SU-DHL-6 (cell line): ENCODE measurements around the gene NCAPD3.
A peak's percentile ranks its signal among the peaks of the same experiment; 100 is the strongest.
"Not testable (repeated sequence)": the region's sequence is repeated elsewhere in the genome, so short reads cannot be mapped to it uniquely, and the experiment has no call there.

Source experiments
- H2AFZ ChIP-seq: fragments of 200-600 bp; sonication (generic); 2 replicates; pipeline ENCODE4 v1.6.1; 2014; ENCODE audit warnings: low read depth, mild to moderate bottlenecking, moderate library complexity, mixed read lengths, antibody characterized with exemption, low read length; ENCODE audit not compliant: severe bottlenecking
- H3F3A ChIP-seq: fragments of 200-600 bp; shearing (Covaris generic); 2 replicates; pipeline ENCODE4 v1.6.0; 2016; ENCODE audit warnings: antibody characterized with exemption, mild to moderate bottlenecking; ENCODE audit not compliant: insufficient read depth
- H3K27ac ChIP-seq: fragments of 200-600 bp; sonication (generic); 2 replicates; pipeline ENCODE4 v1.5.1; 2016; ENCODE audit warnings: low read depth, mild to moderate bottlenecking, low read length, moderate library complexity, mixed read lengths
- H3K27me3 ChIP-seq: fragments of 200-600 bp; sonication (generic), shearing (Covaris generic); 2 replicates; pipeline ENCODE4 v1.6.0; 2014; ENCODE audit warnings: mild to moderate bottlenecking, low read length
- H3K36me3 ChIP-seq: fragments of 200-600 bp; sonication (generic); 2 replicates; pipeline ENCODE4 v1.6.1; 2014; ENCODE audit warnings: mild to moderate bottlenecking, low read length, mixed read lengths
- H3K4me2 ChIP-seq: fragments of 300-600, 200-600 bp; shearing (Covaris generic), sonication (generic); 2 replicates; pipeline ENCODE4 v1.6.0; 2014; ENCODE audit warnings: low read length, low read depth, mild to moderate bottlenecking; ENCODE audit not compliant: poor library complexity, severe bottlenecking
- H3K4me3 ChIP-seq: fragments of 200-600 bp; sonication (generic); 2 replicates; pipeline ENCODE4 v1.5.1; 2014; ENCODE audit warnings: antibody characterized with exemption, low read length, mild to moderate bottlenecking, mixed read lengths; ENCODE audit not compliant: insufficient read depth, poor library complexity, severe bottlenecking
- H3K79me2 ChIP-seq: fragments of 200-600 bp; sonication (generic); 2 replicates; pipeline ENCODE4 v1.6.1; 2014; ENCODE audit warnings: mild to moderate bottlenecking, low read length, moderate library complexity; ENCODE audit not compliant: insufficient read depth
- H3K9ac ChIP-seq: fragments of 200-600 bp; sonication (generic); 2 replicates; pipeline ENCODE4 v1.7.0; 2014; ENCODE audit warnings: mild to moderate bottlenecking, low read length
- H3K9me2 ChIP-seq: fragments of 200-600 bp; sonication (generic); replicated peaks from 2 replicates; pipeline ENCODE4 v1.6.1; 2014; ENCODE audit warnings: low read length; ENCODE audit not compliant: insufficient read depth
- H3K9me3 ChIP-seq: fragments of 200-600 bp; sonication (generic); 2 replicates; pipeline ENCODE4 v1.6.1; 2014; ENCODE audit warnings: low read length, mixed read lengths; ENCODE audit not compliant: insufficient read depth
- H4K20me1 ChIP-seq: fragments of 200-600 bp; sonication (generic); 2 replicates; pipeline ENCODE4 v1.6.1; 2014; ENCODE audit warnings: low read depth, mild to moderate bottlenecking, antibody characterized with exemption, low read length, moderate library complexity, mixed read lengths
- CTCF ChIP-seq: fragments of 200-600 bp; sonication (generic); IDR thresholded peaks from one replicate; pipeline ENCODE4 v1.5.1; 2017; ENCODE audit warnings: antibody characterized with exemption, mild to moderate bottlenecking, low read length, moderate library complexity; ENCODE audit not compliant: insufficient read depth, poor library complexity, severe bottlenecking
- EZH2phosphoT487 ChIP-seq: fragments of 200-600 bp; sonication (generic), shearing (Covaris generic); conservative IDR thresholded peaks from 2 replicates; pipeline ENCODE4 v1.6.1; 2018; ENCODE audit warnings: mild to moderate bottlenecking, antibody characterized with exemption, low read length, moderate library complexity, mixed read lengths

Gene NCAPD3

DNA sequence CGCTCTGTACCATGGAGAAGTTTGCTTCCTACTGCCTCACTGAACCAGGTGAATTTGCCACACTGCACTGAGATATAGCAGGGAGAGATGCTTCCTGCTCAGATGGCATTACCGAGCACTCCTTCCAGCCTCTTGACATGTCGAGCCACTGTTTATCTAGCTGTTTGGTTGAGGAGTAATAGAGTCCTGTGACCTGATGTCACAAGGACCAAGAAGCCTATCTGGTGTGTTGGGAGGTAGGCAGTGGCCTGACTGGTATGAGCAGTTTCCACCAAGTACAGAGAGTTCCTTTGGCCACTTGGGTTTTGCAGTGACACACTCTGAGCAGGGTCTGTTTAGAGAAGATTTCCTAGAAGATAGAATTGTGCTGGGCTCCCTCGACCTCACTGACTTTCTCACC, 34.8 kb upstream of the NCAPD3 start:
- no peak overlapping the region for H3K9ac ChIP-seq
- H3K36me3 ChIP-seq = no peaks in the 10 kb centered on the region
- H3K4me2 ChIP-seq = no peak overlapping the region
- no peak overlapping the region for H2AFZ ChIP-seq
- no peaks in the 10 kb centered on the region for H4K20me1 ChIP-seq
- H3F3A ChIP-seq = no peaks in the 10 kb centered on the region
- TF ChIP-seq EZH2phosphoT487 (no peak), CTCF (no peak)
- no peak overlapping the region for H3K27ac ChIP-seq
- H3K27me3 ChIP-seq = no peaks in the 10 kb centered on the region
- H3K9me2 ChIP-seq = no peaks in the 10 kb centered on the region
- no peak overlapping the region for H3K4me3 ChIP-seq
- no peaks in the 10 kb centered on the region for H3K9me3 ChIP-seq
- no peaks in the 10 kb centered on the region for H3K79me2 ChIP-seq

DNA sequence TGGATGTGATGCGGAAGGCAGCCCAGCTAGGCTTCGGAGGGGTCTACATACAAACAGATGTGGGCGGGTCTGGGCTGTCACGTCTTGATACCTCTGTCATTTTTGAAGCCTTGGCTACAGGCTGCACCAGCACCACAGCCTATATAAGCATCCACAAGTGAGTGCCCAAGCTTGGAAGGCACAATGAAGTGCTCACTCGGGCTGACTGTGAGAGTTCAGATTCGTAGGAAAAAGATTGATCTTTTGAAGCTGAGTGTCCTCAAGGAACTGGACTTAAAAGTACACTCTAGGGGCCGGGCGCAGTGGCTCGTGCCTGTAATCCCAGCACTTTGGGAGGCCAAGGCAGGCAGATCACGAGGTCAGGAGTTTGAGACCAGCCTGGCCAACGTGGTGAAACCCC, 33.3 kb upstream of the NCAPD3 start:
- H3K79me2 ChIP-seq = no peaks in the 10 kb centered on the region
- no peaks in the 10 kb centered on the region for H3F3A ChIP-seq
- H3K9me2 ChIP-seq = no peaks in the 10 kb centered on the region
- no peaks in the 10 kb centered on the region for H3K9me3 ChIP-seq
- no peak overlapping the region for H2AFZ ChIP-seq
- TF ChIP-seq CTCF (no peak), EZH2phosphoT487 (no peak)
- no peak overlapping the region for H3K9ac ChIP-seq
- H4K20me1 ChIP-seq = no peaks in the 10 kb centered on the region
- H3K36me3 ChIP-seq = no peaks in the 10 kb centered on the region
- no peak overlapping the region for H3K4me2 ChIP-seq
- H3K27ac ChIP-seq = no peak overlapping the region
- H3K4me3 ChIP-seq = no peak overlapping the region
- no peaks in the 10 kb centered on the region for H3K27me3 ChIP-seq

DNA sequence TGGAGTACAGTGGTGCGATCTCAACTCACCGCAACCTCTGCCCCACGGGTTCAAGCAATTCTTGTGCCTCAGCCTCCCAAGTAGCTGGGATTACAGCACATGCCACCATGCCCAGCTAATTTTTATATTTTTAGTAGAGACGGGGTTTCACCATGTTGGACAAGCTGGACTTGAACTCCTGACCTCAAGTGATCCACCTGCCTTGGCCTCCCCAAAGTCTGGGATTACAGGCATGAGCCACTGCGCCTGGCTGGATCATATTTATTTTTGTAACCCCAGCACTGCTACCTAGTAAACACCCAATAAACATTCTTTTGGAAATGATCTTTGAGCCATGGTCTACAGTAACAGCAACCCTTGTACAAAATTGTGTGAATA, 31.4 kb upstream of the NCAPD3 start:
- H3K9me3 ChIP-seq, H4K20me1 ChIP-seq, H3K27ac ChIP-seq, H3K27me3 ChIP-seq, H3K4me2 ChIP-seq, H3K9me2 ChIP-seq, H3F3A ChIP-seq, H2AFZ ChIP-seq, H3K9ac ChIP-seq, H3K4me3 ChIP-seq, H3K36me3 ChIP-seq, H3K79me2 ChIP-seq: not testable (repeated sequence)

DNA sequence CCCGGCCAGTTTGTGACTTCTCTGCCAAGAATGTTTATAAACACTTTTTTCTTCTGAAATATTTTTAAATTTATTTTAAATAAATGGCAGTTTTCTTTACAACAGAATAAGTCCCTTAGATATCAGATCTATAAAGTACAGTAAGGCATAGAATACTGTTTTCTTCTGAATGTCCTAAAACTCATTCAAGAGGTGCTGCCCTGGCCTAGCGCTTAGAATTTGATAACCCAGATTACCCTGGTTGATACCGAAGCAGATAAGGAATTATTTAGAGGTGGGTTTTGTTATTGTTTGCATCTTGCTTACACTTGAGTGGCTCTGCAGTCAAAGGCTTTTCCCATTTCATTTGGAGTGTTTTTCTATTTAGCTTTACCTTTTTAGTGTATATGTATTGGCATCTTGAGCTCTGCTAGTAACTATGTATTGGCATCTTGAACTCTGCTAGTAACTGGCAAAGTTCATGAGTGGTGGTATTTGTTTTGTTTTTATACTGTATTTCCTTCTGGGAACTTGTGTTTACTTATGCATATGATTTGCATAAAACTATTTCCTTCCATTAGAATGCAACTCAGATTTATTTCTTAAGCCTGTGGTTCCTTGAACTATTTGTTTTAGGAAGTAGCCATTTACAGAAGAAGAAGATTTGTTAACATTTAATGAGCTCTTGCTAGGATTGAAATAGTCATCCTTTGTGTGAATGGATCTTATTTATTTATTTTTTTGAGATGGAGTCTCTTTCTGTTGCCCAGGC, 30.8 kb upstream of the NCAPD3 start:
- no peaks in the 10 kb centered on the region for H3K9me2 ChIP-seq
- no peak overlapping the region for H3K9ac ChIP-seq
- peak overlapping the region; percentile 57 for H3K4me2 ChIP-seq
- no peaks in the 10 kb centered on the region for H3K27me3 ChIP-seq
- H3F3A ChIP-seq = no peaks in the 10 kb centered on the region
- TF ChIP-seq CTCF (no peak), EZH2phosphoT487 (no peak)
- no peaks in the 10 kb centered on the region for H3K9me3 ChIP-seq
- H2AFZ ChIP-seq = no peak overlapping the region
- no peaks in the 10 kb centered on the region for H4K20me1 ChIP-seq
- no peaks in the 10 kb centered on the region for H3K36me3 ChIP-seq
- H3K4me3 ChIP-seq = peak overlapping the region; percentile 61
- no peak overlapping the region for H3K27ac ChIP-seq
- no peaks in the 10 kb centered on the region for H3K79me2 ChIP-seq
